Fibroblast of the aortic adventitia (primary cell): ENCODE data around the gene SIVA1. TPM values are rescaled to one million over a fixed set of nuclear protein-coding genes. Genes with fewer than 3 reads are reported as not detected.

ENCODE experiments used
- DNase-seq: peaks from one replicate; pipeline ENCODE4 v3.0.0-alpha.2; 2010; ENCODE audit warnings: low read depth
- H3K4me3 ChIP-seq: 2 replicates; pipeline ENCODE4 v1.5.1; 2011; ENCODE audit warnings: low read depth, mild to moderate bottlenecking, control low read depth, low read length, moderate library complexity
- CTCF ChIP-seq: IDR thresholded peaks from 2 replicates; pipeline ENCODE4 v1.5.1; 2011; ENCODE audit warnings: mild to moderate bottlenecking, low read length, control low read depth, inconsistent platforms; ENCODE audit not compliant: insufficient read depth
- total RNA-seq: library from RNA; depleted of rRNA; stranded (reverse); fragments of >200 nt; gene quantifications from 2 replicates; pipeline ENCODE4 v1.2.3, GENCODE V29; 2012; ENCODE audit warnings: low replicate concordance

SIVA1 gene
- 79.4 and 87.3 TPM in 2 replicates for total RNA-seq

- DNase-seq: peak; percentile 98
- peak within 1 kb of the TSS; percentile 96 for H3K4me3 ChIP-seq
- no peak for TF ChIP-seq CTCF
Observed at GRCh38 chr14:104752735-104753527, at the start of gene SIVA1. Gene SIVA1 (plus strand): TSS chr14:104753147. CDS start chr14:104753202, 55 bp downstream.

GRCh38 chr14:104703269-104703668 is 49.7 kb upstream of the SIVA1 start:
- no peak overlapping the region for H3K4me3 ChIP-seq
- TF ChIP-seq CTCF: no peak
- no peak for DNase-seq

GRCh38 chr14:104704252-104704651 is 48.7 kb upstream of the SIVA1 start:
- no peak overlapping the region for H3K4me3 ChIP-seq
- no peak for DNase-seq
- TF ChIP-seq CTCF: no peak

GRCh38 chr14:104705340-104706047 is 47.5 kb upstream of the SIVA1 start:
- DNase-seq: no peak
- no peak for TF ChIP-seq CTCF

GRCh38 chr14:104706733-104707607 is 46.0 kb upstream of the SIVA1 start:
- DNase-seq: no peak
- TF ChIP-seq CTCF: no peak
- no peak overlapping the region for H3K4me3 ChIP-seq

More at GRCh38 chr14:104705340-104706047, 47.5 kb upstream of the SIVA1 start:
- no peak overlapping the region for H3K4me3 ChIP-seq
